Testis (tissue), 3 donors: ENCODE data around the gene RNF114. TPM values are rescaled to one million over a fixed set of nuclear protein-coding genes. Genes with fewer than 3 reads are reported as not detected.

Experiments used
- DNase-seq: peaks from one replicate; pipeline ENCODE4 v3.0.0-alpha.2; 2019
- H3K27ac ChIP-seq, 2 donors: fragments of 200-600 bp; sonication (generic); one replicate each; pipeline ENCODE4 v1.5.1; 2019
- H3K27me3 ChIP-seq: fragments of 200-600 bp; sonication (generic); one replicate; pipeline ENCODE4 v1.5.1; 2019
- H3K36me3 ChIP-seq: fragments of 200-600 bp; sonication (generic); one replicate; pipeline ENCODE4 v1.5.1; 2017; ENCODE audit warnings: low read depth; ENCODE audit errors: missing control alignments
- H3K4me1 ChIP-seq: fragments of 200-600 bp; sonication (generic); one replicate; pipeline ENCODE4 v1.5.1; 2019
- H3K4me3 ChIP-seq, 2 donors: fragments of 200-600 bp; sonication (generic); one replicate each; pipeline ENCODE4 v1.5.1; 2017 to 2019
- H3K9me3 ChIP-seq: fragments of 200-600 bp; sonication (generic); one replicate; pipeline ENCODE4 v1.5.1; 2017
- POLR2A ChIP-seq: fragments of 450-650 bp; IDR thresholded peaks from one replicate; pipeline ENCODE4 v1.6.1; 2017; ENCODE audit warnings: antibody characterized with exemption, mild to moderate bottlenecking, moderate library complexity
- WGBS, 2 donors: methylation state at CpG; one replicate each; pipeline ENCODE4 v1.1.5; 2018; 5-methylcytosine and 5-hydroxymethylcytosine counted together
- intact Hi-C: fragments of 100-400 bp; cut with DNase I; formaldehyde crosslinking; loops from one replicate; pipeline ENCODE4 v1.15.1; 2023; ENCODE audit warnings: low total_unique reads
- polyA plus RNA-seq: library from polyadenylated mRNA; stranded (reverse); fragments of 350-450 nt; fragmentation: Illumina TruSeq; extraction: RNeasy Lipid Tissue Mini Kit (QIAGEN cat#74804); gene quantifications from one replicate; pipeline ENCODE4 v1.2.3, GENCODE V29; 2014; ENCODE audit warnings: low read depth, low replicate concordance; ENCODE audit not compliant: insufficient read depth
- total RNA-seq, 2 donors: library from RNA; depleted of rRNA; stranded (reverse); fragments of >200 nt; gene quantifications; one replicate each; pipeline ENCODE4 v1.2.3, GENCODE V29; 2016
- TF ChIP-seq, protein P1 (sequence below), 3 experiments: fragments of 450-650 bp in 2 of 3; fragments of 200-600 bp in 1 of 3; sonication (generic) in 1 of 3; IDR thresholded peaks; one replicate each; pipeline ENCODE4 v1.5.1; 2016 to 2019; ENCODE audit warnings: antibody characterized with exemption in 3 of 3, mild to moderate bottlenecking in 2 of 3, moderate library complexity in 1 of 3

The RNF114 gene
- total and polyA plus RNA-seq, 3 donors from 2014 or later: 472 to 531 (median 479) TPM

DNA sequence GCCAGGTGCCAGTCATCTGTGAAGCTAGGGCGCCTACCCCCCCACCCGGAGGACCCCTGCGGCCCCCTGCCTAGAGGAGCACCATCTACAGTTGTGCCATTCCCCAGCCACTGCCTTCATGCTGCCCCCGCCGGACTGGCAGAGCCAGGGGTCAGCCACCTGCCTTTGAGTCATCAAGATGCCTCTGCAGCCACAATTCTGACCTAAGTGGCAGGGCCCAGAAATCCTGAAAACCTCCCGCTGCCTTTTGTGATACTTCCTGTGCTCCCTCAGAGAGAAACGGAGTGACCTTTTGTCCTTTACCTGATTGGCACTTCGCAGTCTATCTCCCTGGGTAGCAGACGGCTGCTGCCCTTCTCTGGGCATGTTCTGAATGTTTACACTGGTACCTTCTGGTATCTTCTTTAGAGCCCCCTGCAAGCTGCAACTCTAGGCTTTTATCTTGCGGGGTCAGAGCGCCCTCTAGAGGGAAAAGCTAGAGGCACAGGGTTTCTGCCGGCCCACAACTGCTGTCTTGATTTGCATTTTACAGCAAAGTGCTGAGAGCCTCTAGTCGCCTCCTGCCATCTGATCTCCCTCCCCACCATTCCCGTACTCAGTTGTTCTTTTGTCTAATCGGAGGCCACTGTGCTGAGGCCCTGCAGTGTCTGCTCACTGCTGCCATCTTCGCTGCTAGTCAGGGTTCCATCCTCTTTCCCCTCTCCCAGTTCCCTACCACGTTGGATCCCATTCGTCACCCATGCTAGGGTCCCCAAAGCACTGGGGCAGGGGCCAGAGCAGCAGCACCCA, 47.8 kb upstream of the RNF114 start:
- intact Hi-C loops: no loop called here
- no peaks in the 10 kb centered on the region for H3K27me3 ChIP-seq
- H3K36me3 ChIP-seq: no peaks in the 10 kb centered on the region
- H3K9me3 ChIP-seq: no peaks in the 10 kb centered on the region
- DNase-seq: peak; percentile 86
- H3K27ac ChIP-seq: peak overlapping the region; percentile 84 to 89
- no peak for TF ChIP-seq POLR2A
- TF ChIP-seq, protein P1, sequence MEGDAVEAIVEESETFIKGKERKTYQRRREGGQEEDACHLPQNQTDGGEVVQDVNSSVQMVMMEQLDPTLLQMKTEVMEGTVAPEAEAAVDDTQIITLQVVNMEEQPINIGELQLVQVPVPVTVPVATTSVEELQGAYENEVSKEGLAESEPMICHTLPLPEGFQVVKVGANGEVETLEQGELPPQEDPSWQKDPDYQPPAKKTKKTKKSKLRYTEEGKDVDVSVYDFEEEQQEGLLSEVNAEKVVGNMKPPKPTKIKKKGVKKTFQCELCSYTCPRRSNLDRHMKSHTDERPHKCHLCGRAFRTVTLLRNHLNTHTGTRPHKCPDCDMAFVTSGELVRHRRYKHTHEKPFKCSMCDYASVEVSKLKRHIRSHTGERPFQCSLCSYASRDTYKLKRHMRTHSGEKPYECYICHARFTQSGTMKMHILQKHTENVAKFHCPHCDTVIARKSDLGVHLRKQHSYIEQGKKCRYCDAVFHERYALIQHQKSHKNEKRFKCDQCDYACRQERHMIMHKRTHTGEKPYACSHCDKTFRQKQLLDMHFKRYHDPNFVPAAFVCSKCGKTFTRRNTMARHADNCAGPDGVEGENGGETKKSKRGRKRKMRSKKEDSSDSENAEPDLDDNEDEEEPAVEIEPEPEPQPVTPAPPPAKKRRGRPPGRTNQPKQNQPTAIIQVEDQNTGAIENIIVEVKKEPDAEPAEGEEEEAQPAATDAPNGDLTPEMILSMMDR (IDR thresholded peaks at IDR 0.05): peak; percentile 70 to 78 (median 75)
- WGBS, 2 donors: 56 to 61% methylated on average over 13 to 18 of the region's 18 CpGs
- peaks cover 60% of the 10 kb centered on the region for H3K4me1 ChIP-seq
- H3K4me3 ChIP-seq: no peak overlapping the region

DNA sequence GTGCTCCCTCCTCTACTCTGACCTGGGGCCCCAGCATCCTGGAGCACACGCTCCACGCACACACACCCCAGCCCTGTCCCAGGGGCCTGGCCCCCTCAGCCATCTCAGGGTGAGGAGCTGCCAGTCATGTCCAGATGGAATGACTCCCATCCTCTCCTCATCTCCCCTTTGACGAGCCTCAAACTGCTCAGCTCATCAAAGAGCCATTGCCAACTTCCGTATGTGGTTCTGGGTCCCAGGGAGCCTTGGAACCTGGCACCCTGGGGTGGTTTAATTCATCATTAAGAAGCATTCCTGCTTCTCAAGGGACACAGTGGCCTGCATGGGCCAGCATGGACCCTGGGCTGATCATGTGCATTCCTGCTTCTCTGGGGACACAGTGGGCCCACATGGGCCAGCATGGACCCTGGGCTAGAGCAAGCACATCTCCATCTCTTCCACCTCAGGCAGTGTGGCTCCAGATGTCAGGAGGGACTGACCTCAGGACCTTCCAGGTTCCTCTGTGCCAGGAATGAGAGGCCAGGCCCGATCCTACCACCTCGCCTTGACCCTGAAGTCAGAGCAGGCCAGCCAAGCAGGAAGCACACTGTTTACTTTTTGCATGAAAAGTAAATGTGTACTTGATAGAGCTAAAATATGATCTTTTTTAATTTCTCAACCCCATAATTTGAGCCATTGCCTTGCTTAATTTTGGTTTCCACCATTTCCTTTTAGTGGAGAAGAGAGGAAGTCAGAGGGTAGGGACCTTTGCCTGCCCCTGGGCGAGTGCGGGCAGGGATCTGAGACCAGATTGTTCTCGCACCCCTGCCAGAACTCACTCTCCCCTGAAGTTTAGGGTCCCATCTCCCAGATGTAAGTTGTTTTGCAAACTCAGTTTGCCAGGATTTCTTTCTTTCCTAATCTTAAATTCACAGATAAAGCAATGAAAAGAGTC, 46.9 kb upstream of the RNF114 start:
- intact Hi-C loops: no loop called here
- 65 to 66% methylated on average over 9 of the region's 9 CpGs for WGBS, 2 donors
- TF ChIP-seq, protein P1 (IDR thresholded peaks at IDR 0.05): no peak
- no peak for TF ChIP-seq POLR2A
- Histone ChIP-seq H3K9me3 (no peaks in the 10 kb centered on the region), H3K36me3 (no peaks in the 10 kb centered on the region), H3K27ac (peak overlapping the region; percentile 37 to 66), H3K4me1 (peaks cover 64% of the 10 kb centered on the region), H3K27me3 (no peaks in the 10 kb centered on the region), H3K4me3 (no peak overlapping the region)
- DNase-seq: no peak

DNA sequence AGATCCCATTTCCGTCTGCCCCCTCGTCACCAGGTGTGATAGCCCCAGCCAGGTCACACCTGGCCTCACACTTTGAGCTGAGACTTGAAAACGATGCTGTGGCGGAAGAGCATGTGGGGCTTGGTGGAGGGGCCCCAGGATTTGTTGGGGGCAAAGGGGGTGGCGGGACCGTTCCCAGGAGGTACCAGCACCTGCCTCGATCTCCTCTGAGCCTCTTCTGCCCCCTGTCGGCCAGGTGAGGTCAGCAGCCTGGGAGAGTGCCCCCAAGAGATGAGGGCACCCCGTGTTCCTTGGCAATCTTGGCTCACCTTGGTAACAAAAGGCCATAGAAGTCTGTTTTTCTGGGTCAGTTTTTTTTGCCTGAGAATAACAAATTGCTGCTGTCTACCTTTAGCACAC, 46.3 kb upstream of the RNF114 start:
- H3K9me3 ChIP-seq: no peaks in the 10 kb centered on the region
- no peaks in the 10 kb centered on the region for H3K36me3 ChIP-seq
- DNase-seq: no peak
- intact Hi-C loops: no loop called here
- TF ChIP-seq, protein P1 (IDR thresholded peaks at IDR 0.05): no peak
- TF ChIP-seq POLR2A: no peak
- H3K27me3 ChIP-seq: no peaks in the 10 kb centered on the region
- H3K27ac ChIP-seq: peak overlapping the region in 1 of 2 donors; percentile 37
- no peak overlapping the region for H3K4me3 ChIP-seq
- H3K4me1 ChIP-seq: peaks cover 64% of the 10 kb centered on the region
- WGBS, 2 donors: 68 to 74% methylated on average over 9 of the region's 9 CpGs

DNA sequence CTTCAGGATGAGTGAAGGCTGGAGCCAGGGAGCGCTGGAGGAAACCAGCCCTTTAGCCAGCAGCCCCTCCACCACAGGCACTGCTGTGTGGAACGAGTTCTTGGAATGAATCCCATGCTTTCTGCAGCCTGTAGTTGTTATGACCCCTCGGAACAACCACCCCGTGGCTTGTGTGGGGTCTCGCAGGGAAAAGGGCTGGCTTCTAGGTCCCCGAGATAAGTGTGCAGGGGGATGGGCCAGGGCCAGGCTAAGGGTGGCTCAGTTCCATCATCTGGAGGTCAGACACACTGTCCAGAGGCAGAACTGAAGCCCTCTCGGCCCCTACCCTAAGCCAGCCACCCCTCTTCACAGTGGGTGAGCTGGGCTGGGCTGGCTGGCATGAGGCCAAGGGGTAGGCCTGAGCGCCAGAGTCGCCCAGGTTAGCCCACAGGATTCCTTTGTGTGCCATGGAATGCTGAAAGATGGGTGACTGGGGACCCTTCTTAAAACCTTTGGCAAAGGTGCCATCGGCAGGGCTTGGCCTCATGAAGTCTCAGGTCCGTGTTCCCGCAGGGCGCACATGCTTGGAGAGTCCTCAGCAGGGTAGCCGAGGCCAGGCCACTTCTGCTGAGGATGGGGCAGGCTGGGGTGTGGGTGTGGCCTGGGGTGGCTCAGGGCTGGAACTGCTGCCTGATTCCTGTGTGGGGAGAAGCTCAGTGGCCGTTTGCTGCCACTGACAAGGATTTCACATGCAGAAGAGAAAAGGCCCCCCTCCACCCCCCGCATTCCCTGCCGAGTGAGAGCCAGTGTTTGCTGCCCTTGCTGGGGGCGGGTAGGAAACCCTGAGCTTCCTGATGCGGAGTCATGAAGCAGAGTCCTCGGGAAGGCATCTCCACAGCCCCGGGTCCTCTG, 45.5 kb upstream of the RNF114 start:
- intact Hi-C loops: no loop called here
- peak; percentile 70 for DNase-seq
- 44 to 55% methylated on average over 7 to 20 of the region's 21 CpGs for WGBS, 2 donors
- Histone ChIP-seq H3K36me3 (no peaks in the 10 kb centered on the region), H3K4me1 (peaks cover 64% of the 10 kb centered on the region), H3K9me3 (no peaks in the 10 kb centered on the region), H3K4me3 (no peak overlapping the region), H3K27ac (peak overlapping the region in 1 of 2 donors; percentile 37), H3K27me3 (no peaks in the 10 kb centered on the region)
- TF ChIP-seq, protein P1 (IDR thresholded peaks at IDR 0.05): no peak
- no peak for TF ChIP-seq POLR2A
